Endothelial cell of umbilical vein (primary cell): ENCODE measurements around the gene KCNIP3. TPM values are rescaled to one million over a fixed set of nuclear protein-coding genes. Genes with fewer than 3 reads are reported as not detected.

ENCODE experiments used
- BruUV-seq: library from RNA; stranded (reverse); fragments of 400-500 nt; replicated peaks from 2 replicates; lab custom pipeline; 2021; lab: Mats Ljungman, UMichigan
- CTCF ChIA-PET: fragments of 300-600, 350-600 bp; sonication (Branson Sonifier 250); formaldehyde crosslinking; loops from one replicate; lab custom pipeline; 2021; ENCODE audit warnings: antibody characterized with exemption, inconsistent platforms; lab: Charles Lee
- POLR2A ChIA-PET: fragments of 300-600, 350-600 bp; sonication (Branson Sonifier 250); formaldehyde crosslinking; loops from one replicate; lab custom pipeline; 2021; ENCODE audit warnings: antibody characterized with exemption, inconsistent platforms; lab: Charles Lee
- DNase-seq: peaks from one replicate; pipeline ENCODE4 v3.0.0-alpha.2; 2011; ENCODE audit warnings: low read depth, low spot score
- FAIRE-seq: peaks from 2 replicates; lab custom pipeline; 2011; peaks lifted over from hg19 to GRCh38; lab: Jason Lieb, UNC
- H2AFZ ChIP-seq: 2 replicates; pipeline ENCODE4 v1.6.0; 2012; ENCODE audit warnings: low read depth, low read length, control low read depth, inconsistent platforms
- H3K27ac ChIP-seq: 2 replicates; pipeline ENCODE4 v1.5.1; 2011; ENCODE audit warnings: low read depth, mild to moderate bottlenecking, control low read depth, low read length, moderate library complexity; ENCODE audit not compliant: insufficient read depth
- H3K27me3 ChIP-seq, 2 experiments: 2 replicates each; pipeline versions ENCODE4 v1.6.0 to v1.6.1; 2011; ENCODE audit warnings: low read length in 2 of 2, mixed read lengths in 1 of 2; ENCODE audit not compliant: control insufficient read depth in 2 of 2, insufficient read depth in 2 of 2
- H3K36me3 ChIP-seq, 2 experiments: 2 replicates in 1 of 2; 3 replicates in 1 of 2; pipeline ENCODE4 v1.5.1; 2011; ENCODE audit warnings: low read length in 2 of 2, mild to moderate bottlenecking in 1 of 2, moderate library complexity in 1 of 2; ENCODE audit not compliant: control insufficient read depth in 2 of 2, insufficient read depth in 2 of 2; ENCODE audit errors: extremely low read depth in 1 of 2
- H3K4me1 ChIP-seq: 3 replicates; pipeline ENCODE4 v1.5.1; 2011; ENCODE audit warnings: mild to moderate bottlenecking, low read length; ENCODE audit not compliant: control insufficient read depth, insufficient read depth; ENCODE audit errors: extremely low read depth
- H3K4me2 ChIP-seq: 2 replicates; pipeline ENCODE4 v1.6.1; 2011; ENCODE audit warnings: low read length, control low read depth, mixed read lengths; ENCODE audit not compliant: insufficient read depth
- H3K4me3 ChIP-seq, 3 experiments: fragments of 200-600 bp in 1 of 3; sonication (generic), shearing (Covaris generic) in 1 of 3; replicated peaks in 1 of 3; 2 replicates each; pipeline ENCODE4 v1.5.1; 2011 to 2016; ENCODE audit warnings: control low read depth in 3 of 3, low read length in 3 of 3, mild to moderate bottlenecking in 2 of 3, inconsistent platforms in 1 of 3, low read depth in 1 of 3, moderate library complexity in 1 of 3; ENCODE audit not compliant: insufficient read depth in 1 of 3
- H3K79me2 ChIP-seq: 2 replicates; pipeline ENCODE4 v1.6.0; 2012; ENCODE audit warnings: low read length, inconsistent platforms; ENCODE audit not compliant: control insufficient read depth, insufficient read depth
- H3K9ac ChIP-seq: replicated peaks from 2 replicates; pipeline ENCODE3; 2011; ENCODE audit warnings: low read length, control low read depth; ENCODE audit not compliant: insufficient read depth; ENCODE audit errors: extremely low read depth
- H3K9me1 ChIP-seq: replicated peaks from 3 replicates; pipeline ENCODE4 v1.6.0; 2011; ENCODE audit warnings: mild to moderate bottlenecking, low read length; ENCODE audit not compliant: control insufficient read depth, insufficient read depth; ENCODE audit errors: extremely low read depth
- H3K9me3 ChIP-seq: replicated peaks from 2 replicates; pipeline ENCODE4 v1.5.1; 2012; ENCODE audit warnings: low read length, inconsistent platforms; ENCODE audit not compliant: control insufficient read depth, insufficient read depth
- H4K20me1 ChIP-seq: replicated peaks from 2 replicates; pipeline ENCODE3; 2011; ENCODE audit warnings: mild to moderate bottlenecking, low read length; ENCODE audit not compliant: control insufficient read depth, insufficient read depth; ENCODE audit errors: extremely low read depth
- GATA2 ChIP-seq: IDR thresholded peaks from 2 replicates; pipeline ENCODE4 v1.7.0; 2011; ENCODE audit warnings: low read depth, mild to moderate bottlenecking, moderate library complexity, mixed read lengths, low read length; ENCODE audit not compliant: insufficient read length, insufficient read depth
- dilution Hi-C: fragments of 300-500 bp; cut with MboI; formaldehyde crosslinking; loops from one replicate; pipeline ENCODE4 v1.15.0; 2019; ENCODE audit warnings: low sequenced_read_pairs; ENCODE audit not compliant: extremely low pct_ligation_motif_present
- intact Hi-C: fragments of 100-400 bp; cut with micrococcal nuclease; formaldehyde crosslinking; loops from one replicate; pipeline ENCODE4 v1.10.0; 2022
- polyA plus RNA-seq, 4 experiments: library from polyadenylated mRNA; depleted of rRNA in 3 of 4; stranded (reverse) in 3 of 4; unstranded in 1 of 4; fragments of >200 nt; gene quantifications; 2 replicates each; pipeline versions ENCODE4 v1.2.1 to v1.2.3, GENCODE V29; 2011 to 2012; ENCODE audit warnings: missing spikeins in 1 of 4
- total RNA-seq: library from RNA; stranded (reverse); gene quantifications from 2 replicates; pipeline ENCODE4 v1.2.3, GENCODE V29; 2021
- TF ChIP-seq, protein P1 (sequence below), 2 donors: IDR thresholded peaks; 1 replicate in 1 of 2; 2 replicates in 1 of 2; pipeline ENCODE4 v1.5.1; 2011; ENCODE audit warnings: low read length in 2 of 2, mild to moderate bottlenecking in 2 of 2, moderate library complexity in 2 of 2, control low read depth in 1 of 2, inconsistent platforms in 1 of 2, low read depth in 1 of 2; ENCODE audit not compliant: insufficient read depth in 1 of 2; ENCODE audit errors: extremely low read depth in 1 of 2

The KCNIP3 gene
- total and polyA plus RNA-seq, 2 donors (not counting 3 experiments of a cell fraction or from before 2014, with no cell fraction given): 0.12 to 0.62 TPM

DNA sequence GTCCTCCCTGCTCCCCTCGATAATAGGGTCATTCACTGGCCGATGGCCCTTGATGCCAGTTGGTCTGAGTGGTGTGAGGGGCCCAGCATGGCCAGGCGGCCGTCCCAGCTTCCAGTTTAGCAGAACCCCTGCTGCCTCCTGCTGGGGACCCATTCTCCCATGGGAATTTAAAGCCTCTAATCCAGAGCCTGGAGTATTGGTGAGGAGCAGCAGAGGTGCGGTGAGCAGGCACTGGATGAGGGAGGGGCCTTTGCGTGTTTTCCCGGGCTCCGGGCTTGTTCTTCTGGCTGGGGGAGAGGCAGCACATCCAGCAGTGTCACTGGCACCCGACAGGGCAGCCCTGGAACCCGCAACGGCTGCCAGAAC lies 17.4 kb downstream of the KCNIP3 start:
- H3K9ac ChIP-seq: no peak overlapping the region
- ChIA-PET POLR2A (no interaction called here), CTCF (interaction anchor here (1.3 kb wide), 1 partner anchor 83 kb away, joined by 9 read pairs; no protein-coding TSS in a partner anchor)
- H3K36me3 ChIP-seq: no peaks in the 10 kb centered on the region
- H3K79me2 ChIP-seq: no peaks in the 10 kb centered on the region
- no peak overlapping the region for H2AFZ ChIP-seq
- no peak overlapping the region for H3K4me3 ChIP-seq
- dilution Hi-C loops (no loop called here), intact Hi-C loops (no loop called here)
- no peak overlapping the region for H3K27ac ChIP-seq
- no peak for FAIRE-seq
- no peaks in the 10 kb centered on the region for H4K20me1 ChIP-seq
- no peaks in the 10 kb centered on the region for H3K9me1 ChIP-seq
- H3K4me2 ChIP-seq: no peak overlapping the region
- no TSS peak for BruUV-seq
- DNase-seq: no peak
- H3K9me3 ChIP-seq: no peaks in the 10 kb centered on the region
- H3K4me1 ChIP-seq: no peaks in the 10 kb centered on the region
- H3K27me3 ChIP-seq: no peaks in the 10 kb centered on the region
- TF ChIP-seq GATA2: no peak

- no peaks in the 10 kb centered on the region for H3K4me1 ChIP-seq
- no peak overlapping the region for H2AFZ ChIP-seq
- no peaks in the 10 kb centered on the region for H3K36me3 ChIP-seq
- DNase-seq (peak; percentile 4), FAIRE-seq (no peak)
- dilution Hi-C loops: no loop called here
- no peak overlapping the region for H3K4me2 ChIP-seq
- no peaks in the 10 kb centered on the region for H3K9me3 ChIP-seq
- intact Hi-C loops: loop anchor here (1.0 kb wide), 1 partner anchor 122 kb away; no protein-coding TSS in a partner anchor
- H3K9me1 ChIP-seq: no peaks in the 10 kb centered on the region
- no peaks in the 10 kb centered on the region for H3K27me3 ChIP-seq
- H3K4me3 ChIP-seq: no peak overlapping the region
- no peaks in the 10 kb centered on the region for H4K20me1 ChIP-seq
- no peak overlapping the region for H3K27ac ChIP-seq
- no peak overlapping the region for H3K9ac ChIP-seq
- ChIA-PET POLR2A (no interaction called here), CTCF (interaction anchor here (1.3 kb wide), 1 partner anchor 83 kb away, joined by 9 read pairs; no protein-coding TSS in a partner anchor)
- H3K79me2 ChIP-seq: no peaks in the 10 kb centered on the region
- BruUV-seq: no TSS peak
- TF ChIP-seq GATA2: no peak
- TF ChIP-seq, protein P1, sequence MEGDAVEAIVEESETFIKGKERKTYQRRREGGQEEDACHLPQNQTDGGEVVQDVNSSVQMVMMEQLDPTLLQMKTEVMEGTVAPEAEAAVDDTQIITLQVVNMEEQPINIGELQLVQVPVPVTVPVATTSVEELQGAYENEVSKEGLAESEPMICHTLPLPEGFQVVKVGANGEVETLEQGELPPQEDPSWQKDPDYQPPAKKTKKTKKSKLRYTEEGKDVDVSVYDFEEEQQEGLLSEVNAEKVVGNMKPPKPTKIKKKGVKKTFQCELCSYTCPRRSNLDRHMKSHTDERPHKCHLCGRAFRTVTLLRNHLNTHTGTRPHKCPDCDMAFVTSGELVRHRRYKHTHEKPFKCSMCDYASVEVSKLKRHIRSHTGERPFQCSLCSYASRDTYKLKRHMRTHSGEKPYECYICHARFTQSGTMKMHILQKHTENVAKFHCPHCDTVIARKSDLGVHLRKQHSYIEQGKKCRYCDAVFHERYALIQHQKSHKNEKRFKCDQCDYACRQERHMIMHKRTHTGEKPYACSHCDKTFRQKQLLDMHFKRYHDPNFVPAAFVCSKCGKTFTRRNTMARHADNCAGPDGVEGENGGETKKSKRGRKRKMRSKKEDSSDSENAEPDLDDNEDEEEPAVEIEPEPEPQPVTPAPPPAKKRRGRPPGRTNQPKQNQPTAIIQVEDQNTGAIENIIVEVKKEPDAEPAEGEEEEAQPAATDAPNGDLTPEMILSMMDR (IDR thresholded peaks at IDR 0.05; ENCODE audit: extremely low read depth in 1 of 2, insufficient read depth in 1 of 2, low read depth in 1 of 2, low read length in 2 of 2): peak; percentile 32 to 63
Measured at GRCh38 chr2:95314964-95315611, 17.9 kb downstream of the KCNIP3 start.
